K562 treated with DMSO at 1 percent for 12 hours (cell line): ENCODE results near the gene PARS2. TPM values are rescaled to one million over a fixed set of nuclear protein-coding genes. Genes with fewer than 3 reads are reported as not detected.

ENCODE experiments used
- total RNA-seq: library from RNA; unstranded; fragments of 300-600 nt; gene quantifications from 2 replicates; pipeline ENCODE4 v1.2.3, GENCODE V29; 2022; ENCODE audit not compliant: insufficient read depth

Gene PARS2
- 6.7 and 9.7 TPM in 2 replicates for total RNA-seq

GRCh38 chr1:54764133-54764921 lies at the start of gene PARS2:
PARS2 (minus strand) TSS chr1:54764523; CDS start chr1:54759161, 5,362 bp downstream.

GRCh38 chr1:54800899-54801759 lies 36.8 kb upstream of the PARS2 start, which contains the start of gene TTC22:
TTC22 (minus strand) TSS chr1:54801323; CDS start chr1:54801163, 160 bp downstream.

GRCh38 chr1:54715493-54716298 lies 48.6 kb downstream of the PARS2 start, which contains the start of gene TTC4:
TTC4 (plus strand) TSS chr1:54715861; CDS start chr1:54715909, 48 bp downstream.

Other genes starting within 250 kb of the PARS2 start
- gene ACOT11, start 216.3 kb downstream of the PARS2 start, total RNA-seq = 0.84 and 1.2 TPM in 2 replicates
- not detected in 2 replicates for gene FAM151A, start 141.0 kb downstream of the PARS2 start, total RNA-seq
- not detected in 2 replicates for gene MROH7, start 122.7 kb downstream of the PARS2 start, total RNA-seq
- gene TTC4, start 48.7 kb downstream of the PARS2 start, total RNA-seq = 13.5 and 18.1 TPM in 2 replicates
- gene TTC22, start 36.8 kb upstream of the PARS2 start, total RNA-seq = 0.17 TPM in 1 of 2 replicates, not detected in the other
- 44.0 and 103 TPM in 2 replicates for gene DHCR24, start 122.7 kb upstream of the PARS2 start, total RNA-seq
- not detected in 2 replicates for gene TMEM61, start 216.1 kb upstream of the PARS2 start, total RNA-seq
- not detected in 2 replicates for gene BSND, start 234.4 kb upstream of the PARS2 start, total RNA-seq